ENCODE results near the gene DCAF7. TPM values are rescaled to one million over a fixed set of nuclear protein-coding genes. Genes with fewer than 3 reads are reported as not detected.
A peak's percentile ranks its signal among the peaks of the same experiment; 100 is the strongest.

The DCAF7 gene
- total RNA-seq, 6 donors from 2014 or later, result 26.0 to 86.3 (median 42.3) TPM

DNA sequence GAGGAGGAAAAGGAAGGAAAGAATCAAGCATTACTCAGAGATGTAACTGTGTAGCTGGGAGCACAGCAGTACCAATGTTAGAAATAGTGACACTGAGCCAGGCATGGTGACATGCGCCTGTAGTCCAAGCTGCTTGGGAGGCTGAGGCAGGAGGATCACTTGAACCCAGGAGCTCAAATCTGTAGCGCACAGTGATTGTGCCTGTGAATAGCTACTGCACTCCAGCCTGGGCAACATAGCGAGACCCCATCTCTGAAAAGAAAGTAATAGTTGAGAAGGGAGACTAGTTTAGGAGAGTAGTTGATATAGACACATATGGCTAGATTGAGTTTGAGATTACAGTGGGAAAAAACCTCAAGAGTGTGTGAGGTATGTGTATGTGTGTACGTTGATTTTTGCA, 89.8 kb downstream of the DCAF7 start:
- Histone ChIP-seq H3K27me3 (no peaks in the 10 kb centered on the region), H3K36me3 (peaks cover 0 to 49% (median 10%) of the 10 kb centered on the region in 4 donors), H3K9me3 (no peaks in the 10 kb centered on the region), H3K27ac (no peak overlapping the region), H3K4me3 (no peak overlapping the region), H3K4me1 (peaks cover 4 to 23% (median 13%) of the 10 kb centered on the region in 4 donors)
- DNase-seq (no peak), ATAC-seq (ENCODE audit: low FRiP score in 2 of 2) (no peak)
- TF ChIP-seq EP300 (IDR thresholded peaks at IDR 0.05) (no peak), POLR2AphosphoS5 (IDR thresholded peaks at IDR 0.05) (no peak), POLR2A (IDR thresholded peaks at IDR 0.05) (no peak)
- TF ChIP-seq, protein P1, sequence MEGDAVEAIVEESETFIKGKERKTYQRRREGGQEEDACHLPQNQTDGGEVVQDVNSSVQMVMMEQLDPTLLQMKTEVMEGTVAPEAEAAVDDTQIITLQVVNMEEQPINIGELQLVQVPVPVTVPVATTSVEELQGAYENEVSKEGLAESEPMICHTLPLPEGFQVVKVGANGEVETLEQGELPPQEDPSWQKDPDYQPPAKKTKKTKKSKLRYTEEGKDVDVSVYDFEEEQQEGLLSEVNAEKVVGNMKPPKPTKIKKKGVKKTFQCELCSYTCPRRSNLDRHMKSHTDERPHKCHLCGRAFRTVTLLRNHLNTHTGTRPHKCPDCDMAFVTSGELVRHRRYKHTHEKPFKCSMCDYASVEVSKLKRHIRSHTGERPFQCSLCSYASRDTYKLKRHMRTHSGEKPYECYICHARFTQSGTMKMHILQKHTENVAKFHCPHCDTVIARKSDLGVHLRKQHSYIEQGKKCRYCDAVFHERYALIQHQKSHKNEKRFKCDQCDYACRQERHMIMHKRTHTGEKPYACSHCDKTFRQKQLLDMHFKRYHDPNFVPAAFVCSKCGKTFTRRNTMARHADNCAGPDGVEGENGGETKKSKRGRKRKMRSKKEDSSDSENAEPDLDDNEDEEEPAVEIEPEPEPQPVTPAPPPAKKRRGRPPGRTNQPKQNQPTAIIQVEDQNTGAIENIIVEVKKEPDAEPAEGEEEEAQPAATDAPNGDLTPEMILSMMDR (IDR thresholded peaks at IDR 0.05), result no peak
- WGBS, 2 donors, result 90 to 96% methylated on average over 4 of the region's 4 CpGs

DNA sequence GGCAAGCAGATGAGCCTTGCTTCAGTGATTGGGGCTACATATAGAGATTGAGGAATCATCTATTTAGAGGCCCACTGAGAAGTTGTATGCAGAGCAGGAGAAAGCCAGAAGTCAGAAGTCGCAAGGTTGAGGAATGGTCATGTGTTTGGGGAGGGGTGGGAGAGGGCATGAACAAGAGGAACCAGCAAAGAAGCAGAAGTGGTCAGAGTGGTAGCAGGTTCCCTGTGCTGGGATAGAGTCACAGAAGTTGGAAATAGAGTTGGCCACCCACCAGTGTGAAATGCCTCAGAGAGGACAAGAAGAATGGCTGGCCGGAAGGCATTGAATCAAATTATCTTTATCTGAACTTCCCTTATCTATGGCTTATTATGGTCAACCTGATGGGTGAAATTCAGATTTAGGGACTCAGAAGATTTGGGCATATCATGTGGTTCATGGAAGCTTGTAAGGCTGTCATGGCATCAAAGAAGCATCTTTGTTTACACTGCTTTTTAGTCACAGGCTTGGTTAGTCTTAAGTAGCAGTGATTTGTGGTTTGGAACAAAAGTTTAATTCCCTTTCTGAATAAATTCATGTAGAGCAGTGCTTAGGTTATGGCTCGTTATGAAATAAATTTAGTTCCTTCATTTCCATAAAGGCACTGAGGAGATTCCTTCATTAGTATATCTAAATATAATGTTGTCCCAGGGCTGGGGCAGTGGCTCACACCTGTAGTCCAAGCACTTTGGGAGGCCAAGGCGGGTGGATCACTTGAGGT, 91.6 kb downstream of the DCAF7 start:
- Histone ChIP-seq H3K27ac (peak overlapping the region; percentile 16 to 55 (median 44)), H3K36me3 (peaks cover 0 to 44% (median 5%) of the 10 kb centered on the region in 4 donors), H3K27me3 (no peaks in the 10 kb centered on the region), H3K4me1 (peaks cover 20 to 31% (median 25%) of the 10 kb centered on the region in 4 donors), H3K9me3 (no peaks in the 10 kb centered on the region), H3K4me3 (no peak overlapping the region)
- DNase-seq (peak in 1 of 2 donors; percentile 77), ATAC-seq (ENCODE audit: low FRiP score in 2 of 2) (peak; percentile 73 to 91)
- no peak for TF ChIP-seq POLR2A (IDR thresholded peaks at IDR 0.05)
- peak in 1 of 2 donors; percentile 18 for TF ChIP-seq POLR2AphosphoS5 (IDR thresholded peaks at IDR 0.05)
- TF ChIP-seq, protein P1 (IDR thresholded peaks at IDR 0.05), result no peak
- TF ChIP-seq EP300 (IDR thresholded peaks at IDR 0.05), result no peak
- WGBS, 2 donors, result 80 to 82% methylated on average over 4 of the region's 4 CpGs

Small RNAs within 50 kb of the gene (small RNA-seq; reads per million reads assigned to genes)
- gene RNU6-288P, result 0 reads per million in 4 donors

Other genes starting within 250 kb of the DCAF7 start
- 100 to 1,000 TPM in 1 of 6 donors, 10 to 100 TPM in 5; 53.7 to 124 (median 64.4) TPM for gene CYB561, start 104.2 kb upstream of the DCAF7 start, total RNA-seq
- 10 to 100 TPM; 21.1 to 90.6 (median 65.1) TPM for gene ACE, start 73.4 kb upstream of the DCAF7 start, total RNA-seq
- gene KCNH6, start 27.1 kb upstream of the DCAF7 start, total RNA-seq, result 1 to 10 TPM in 1 of 6 donors, under 1 TPM in 3, not detected in 2; 0.22 to 4.2 (median 0.31) TPM
- 10 to 100 TPM in 5 of 6 donors, 1 to 10 TPM in 1; 6.3 to 17.5 (median 13.5) TPM for gene TACO1, start 50.4 kb downstream of the DCAF7 start, total RNA-seq
- gene MAP3K3, start 71.9 kb downstream of the DCAF7 start, total RNA-seq, result 100 to 1,000 TPM in 1 of 6 donors, 10 to 100 TPM in 5; 55.1 to 116 (median 60.4) TPM
- 100 to 1,000 TPM in 1 of 6 donors, 10 to 100 TPM in 5; 13.2 to 115 (median 21.6) TPM for gene LIMD2, start 149.6 kb downstream of the DCAF7 start, total RNA-seq
- 10 to 100 TPM; 18.7 to 60.8 (median 32.4) TPM for gene STRADA, start 191.3 kb downstream of the DCAF7 start, total RNA-seq
- gene CCDC47, start 223.1 kb downstream of the DCAF7 start, total RNA-seq, result 100 to 1,000 TPM in 1 of 6 donors, 10 to 100 TPM in 5; 65.9 to 118 (median 92.9) TPM
- 100 to 1,000 TPM in 2 of 6 donors, 10 to 100 TPM in 4; 76.8 to 345 (median 87.6) TPM for gene DDX42, start 223.7 kb downstream of the DCAF7 start, total RNA-seq